DOHH2 (cell line): ENCODE results near the gene MISP.

Experiments
- EZH2phosphoT487 ChIP-seq: fragments of 200-600 bp; sonication (generic); IDR thresholded peaks from 2 replicates; pipeline ENCODE4 v1.6.1; 2017; ENCODE audit warnings: borderline replicate concordance, mild to moderate bottlenecking, antibody characterized with exemption, low read length, moderate library complexity, mixed read lengths
- TF ChIP-seq, protein P1 (sequence below): fragments of 200-600 bp; sonication (generic); IDR thresholded peaks from one replicate; pipeline ENCODE4 v1.5.1; 2014; ENCODE audit warnings: antibody characterized with exemption, mild to moderate bottlenecking, low read depth, low read length; ENCODE audit not compliant: poor library complexity, severe bottlenecking

DNA sequence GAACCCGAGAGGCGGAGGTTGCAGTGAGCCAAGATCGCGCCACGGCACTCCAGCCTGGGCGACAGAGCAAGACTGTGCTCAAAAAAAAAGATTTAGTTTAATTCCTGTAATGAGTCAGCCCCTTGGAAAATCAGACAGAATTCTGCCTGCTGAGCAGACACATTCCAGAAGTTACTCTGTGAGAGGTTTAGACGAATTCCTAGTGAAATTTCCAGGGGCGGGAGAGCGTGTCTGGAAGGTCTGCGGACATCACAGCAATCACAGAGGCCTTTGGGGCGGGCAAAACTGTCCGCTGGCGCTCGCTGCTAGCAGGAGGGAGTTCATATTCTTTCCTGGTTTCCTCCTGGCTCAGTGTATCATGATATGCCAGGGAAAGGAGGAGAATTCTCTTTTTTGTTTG, 17.5 kb downstream of the MISP start:
- TF ChIP-seq, protein P1, sequence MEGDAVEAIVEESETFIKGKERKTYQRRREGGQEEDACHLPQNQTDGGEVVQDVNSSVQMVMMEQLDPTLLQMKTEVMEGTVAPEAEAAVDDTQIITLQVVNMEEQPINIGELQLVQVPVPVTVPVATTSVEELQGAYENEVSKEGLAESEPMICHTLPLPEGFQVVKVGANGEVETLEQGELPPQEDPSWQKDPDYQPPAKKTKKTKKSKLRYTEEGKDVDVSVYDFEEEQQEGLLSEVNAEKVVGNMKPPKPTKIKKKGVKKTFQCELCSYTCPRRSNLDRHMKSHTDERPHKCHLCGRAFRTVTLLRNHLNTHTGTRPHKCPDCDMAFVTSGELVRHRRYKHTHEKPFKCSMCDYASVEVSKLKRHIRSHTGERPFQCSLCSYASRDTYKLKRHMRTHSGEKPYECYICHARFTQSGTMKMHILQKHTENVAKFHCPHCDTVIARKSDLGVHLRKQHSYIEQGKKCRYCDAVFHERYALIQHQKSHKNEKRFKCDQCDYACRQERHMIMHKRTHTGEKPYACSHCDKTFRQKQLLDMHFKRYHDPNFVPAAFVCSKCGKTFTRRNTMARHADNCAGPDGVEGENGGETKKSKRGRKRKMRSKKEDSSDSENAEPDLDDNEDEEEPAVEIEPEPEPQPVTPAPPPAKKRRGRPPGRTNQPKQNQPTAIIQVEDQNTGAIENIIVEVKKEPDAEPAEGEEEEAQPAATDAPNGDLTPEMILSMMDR, result no peak
- TF ChIP-seq EZH2phosphoT487, result no peak
